NOMO-1 treated with dmso at 0.1 percent for 144 hours (cell line): ENCODE results near the gene NBAS.
"Not testable (repeated sequence)": the region's sequence is repeated elsewhere in the genome, so short reads cannot be mapped to it uniquely, and the experiment has no call there.

Experiments used
- DNase-seq: peaks from one replicate; lab custom pipeline; 2025; ENCODE audit not compliant: unreplicated experiment; lab: John Stamatoyannopoulos, UW

The NBAS gene

DNA sequence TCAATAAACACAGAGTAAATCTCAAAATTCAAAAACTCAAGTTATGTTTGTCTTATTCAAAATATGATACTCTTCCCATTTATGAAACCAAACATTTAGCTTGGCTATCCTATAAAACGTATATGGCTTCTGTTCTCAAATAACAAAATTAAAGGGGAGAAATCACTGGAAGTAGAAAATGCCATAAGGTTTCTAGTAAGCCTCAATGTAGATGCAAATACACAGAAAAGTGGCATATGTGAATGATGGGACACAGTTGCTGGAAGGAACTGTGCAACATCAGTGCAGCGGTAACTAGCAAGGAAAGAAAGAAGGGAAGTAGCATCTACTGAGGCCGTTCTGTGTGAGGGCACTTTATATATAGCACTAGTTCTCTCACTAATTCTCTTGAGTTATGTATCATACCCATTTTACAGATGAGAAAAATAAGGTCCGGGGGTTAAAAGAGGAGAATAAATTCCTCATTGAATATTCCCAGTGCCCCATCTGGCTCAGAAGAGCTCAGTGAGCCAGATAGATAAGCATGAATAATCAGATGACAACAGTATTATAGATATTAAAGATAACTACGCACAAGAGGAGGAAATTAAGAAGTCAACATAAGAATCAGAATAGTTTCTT is 27.2 kb downstream of the NBAS start:
- DNase-seq, result no peak

DNA sequence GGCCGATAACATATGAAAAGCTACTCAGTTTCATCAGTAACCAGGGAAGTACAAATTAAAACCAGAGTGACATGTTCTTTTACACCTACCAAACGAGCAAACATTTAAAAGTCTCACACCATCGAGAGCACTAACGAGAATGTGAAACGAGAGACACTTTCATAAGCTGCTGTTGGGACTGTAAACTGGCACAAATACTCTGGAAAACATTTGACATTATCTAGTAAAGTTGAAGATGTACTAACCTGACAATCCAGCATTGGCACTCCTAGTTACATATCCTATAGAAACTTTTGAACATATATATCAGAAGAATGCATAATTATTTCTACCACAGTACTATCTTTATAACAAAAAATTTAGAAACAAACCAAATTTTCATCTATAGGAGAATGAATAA is 28.1 kb downstream of the NBAS start:
- no peak for DNase-seq

DNA sequence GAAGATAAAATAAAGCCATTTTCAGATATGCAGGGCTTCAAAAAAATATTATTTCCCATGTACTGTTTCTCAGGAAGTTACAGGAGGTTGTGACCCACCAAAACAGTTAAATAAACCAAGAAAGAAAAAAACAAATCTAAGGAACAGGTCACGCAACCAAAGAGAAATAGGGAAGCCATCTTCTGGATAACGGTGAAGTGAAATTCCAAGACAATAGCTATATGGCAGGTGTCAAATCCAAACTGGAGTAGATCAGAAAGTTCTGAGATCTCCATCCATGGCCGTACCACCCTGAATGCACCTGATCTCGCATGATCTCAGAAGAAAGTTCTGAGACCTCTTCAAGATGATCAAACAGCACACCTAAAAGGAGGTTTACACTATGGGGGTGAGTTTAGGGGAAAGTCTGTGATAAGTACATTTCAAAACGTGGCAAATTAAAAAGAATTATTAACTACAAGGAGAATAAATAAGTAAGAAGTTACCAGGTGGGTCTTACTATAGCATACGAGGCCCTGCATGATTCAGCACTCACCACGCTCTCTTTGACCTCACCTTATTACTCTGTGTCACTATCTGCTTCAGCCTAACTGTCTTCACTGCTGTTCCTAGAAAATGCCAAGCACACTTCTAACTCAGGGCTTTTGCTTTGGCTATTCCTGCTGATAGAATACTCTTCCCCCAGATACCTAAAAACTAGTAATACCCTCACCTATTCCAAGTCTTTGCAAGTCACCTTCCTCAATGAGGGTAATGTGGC is 29.9 kb downstream of the NBAS start:
- DNase-seq, result no peak

DNA sequence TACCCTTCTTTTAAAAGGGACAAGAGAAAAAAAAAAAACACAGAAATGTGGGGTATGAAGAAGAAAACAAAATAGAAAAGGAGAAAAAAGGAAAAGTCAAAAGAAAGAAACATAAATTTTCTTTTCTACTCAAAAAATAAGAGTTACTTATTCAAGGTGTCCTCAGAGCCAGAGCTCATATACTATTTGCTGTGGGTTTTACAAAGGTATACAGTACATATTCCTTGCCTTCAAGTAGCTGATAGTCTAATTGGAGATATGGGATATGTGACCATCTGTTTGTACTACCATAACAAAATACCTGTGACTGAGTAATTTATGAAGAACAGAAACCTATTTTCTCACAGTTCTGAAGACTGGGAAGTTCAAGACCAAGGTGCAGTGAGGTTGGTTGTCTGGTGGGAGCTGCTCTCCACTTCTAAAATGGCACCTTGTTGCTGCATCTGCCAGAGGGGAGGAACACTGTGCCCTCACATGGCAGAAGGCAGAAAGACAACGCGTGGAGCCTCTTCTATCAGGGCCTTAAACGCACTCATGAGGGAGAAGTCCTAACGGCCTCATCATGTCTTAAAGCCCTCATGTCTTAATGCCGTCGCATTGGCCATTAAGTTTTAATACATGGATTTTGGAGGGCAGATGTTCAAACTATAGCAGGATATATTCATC is 33.9 kb downstream of the NBAS start:
- no peak for DNase-seq

DNA sequence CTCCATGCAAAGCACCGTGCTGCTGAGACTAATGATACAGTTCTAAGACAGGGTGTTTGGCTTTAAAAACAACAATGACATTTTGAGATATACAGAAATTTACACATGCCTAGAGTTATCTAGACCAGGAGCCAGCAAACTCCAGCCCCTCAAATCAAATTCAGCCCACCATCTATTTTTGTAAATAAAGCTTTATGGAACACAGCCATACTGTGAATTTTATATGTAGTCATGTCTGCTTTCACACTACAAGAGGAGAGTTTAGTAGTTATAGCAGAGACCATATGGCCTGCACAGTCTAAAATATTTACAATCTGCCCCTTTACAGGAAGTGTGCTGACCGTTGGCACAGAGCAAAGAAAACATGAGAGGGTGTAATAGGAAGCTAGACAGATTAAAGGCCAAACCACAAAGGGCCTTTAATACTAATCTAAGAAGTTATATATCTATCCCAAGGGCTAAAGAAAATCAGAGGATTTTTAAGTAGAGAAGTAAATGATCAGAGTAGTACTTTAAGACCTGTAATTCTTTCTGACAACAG is 39.4 kb downstream of the NBAS start:
- no peak for DNase-seq

DNA sequence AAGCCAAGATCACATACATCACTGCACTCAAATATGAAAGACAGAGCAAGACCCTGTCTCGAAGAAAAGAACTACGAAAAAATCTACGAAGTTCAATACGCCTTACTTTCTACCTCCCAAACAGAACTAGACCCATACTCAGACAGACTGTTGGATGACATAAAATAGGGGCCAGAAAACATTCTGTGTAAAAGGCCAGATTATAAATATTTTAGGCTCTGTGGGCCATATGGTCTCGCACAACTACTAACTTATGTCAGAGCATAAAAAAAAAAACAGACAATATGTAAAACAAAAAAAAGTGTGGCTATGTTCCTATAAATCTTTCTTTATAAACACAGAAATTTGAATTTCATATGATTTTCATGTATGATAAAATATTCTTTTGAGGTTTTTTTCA is 40.8 kb downstream of the NBAS start:
- DNase-seq, result no peak

DNA sequence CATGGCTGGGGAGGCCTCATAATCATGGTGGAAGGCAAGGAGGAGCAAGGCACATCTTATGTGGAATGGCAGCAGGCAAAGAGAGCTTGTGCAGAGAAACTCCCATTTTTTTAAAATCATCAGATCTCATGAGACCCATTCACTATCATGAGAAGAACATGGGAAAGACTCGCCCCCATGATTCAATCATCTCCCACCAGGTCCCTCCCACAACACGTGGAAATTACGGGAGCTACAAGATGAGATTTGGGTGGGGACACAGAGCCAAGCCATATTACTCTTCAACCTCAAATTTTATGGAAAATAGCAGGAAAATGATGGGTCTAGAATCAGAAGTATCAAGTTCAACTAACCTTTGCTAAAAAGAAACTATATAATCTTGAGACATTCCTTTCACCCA is 42.4 kb downstream of the NBAS start:
- DNase-seq, result not testable (repeated sequence)

DNA sequence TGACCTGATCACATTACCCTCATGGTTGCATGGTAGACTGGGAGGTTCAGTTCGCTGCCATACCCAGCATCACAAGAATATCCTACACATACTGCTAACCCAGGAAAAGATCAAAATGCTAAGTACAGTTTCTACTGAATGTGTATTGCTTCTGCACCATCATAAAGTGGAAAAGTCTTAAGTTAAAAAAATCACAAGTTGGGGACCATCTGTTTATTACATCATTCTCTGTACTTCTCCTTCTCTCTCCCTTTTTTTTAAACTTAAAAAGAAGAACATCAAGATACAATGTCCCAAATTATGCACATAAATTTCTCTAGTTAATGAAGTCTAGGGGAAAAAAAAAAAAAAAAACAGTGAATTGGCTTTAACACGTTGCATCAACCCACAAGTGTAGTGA is 43.3 kb downstream of the NBAS start:
- no peak for DNase-seq

DNA sequence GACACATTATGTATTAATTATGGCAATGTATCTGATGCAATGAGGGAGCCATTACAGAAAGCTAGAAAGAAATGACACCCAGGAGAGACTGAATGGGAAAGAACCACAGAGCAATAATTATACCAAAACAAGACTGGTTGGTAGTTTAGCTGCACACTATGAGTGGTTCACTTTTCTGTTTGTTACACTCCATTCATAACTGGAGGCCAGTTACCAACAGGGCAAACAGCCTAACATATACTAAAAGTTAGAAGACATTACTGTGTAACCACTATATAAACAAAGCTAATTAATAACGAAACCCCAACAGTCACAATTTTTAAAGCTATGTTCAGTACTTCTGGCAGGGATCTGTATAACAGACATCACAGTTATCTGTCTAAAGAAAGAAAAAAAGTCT is 49.4 kb downstream of the NBAS start:
- no peak for DNase-seq

DNA sequence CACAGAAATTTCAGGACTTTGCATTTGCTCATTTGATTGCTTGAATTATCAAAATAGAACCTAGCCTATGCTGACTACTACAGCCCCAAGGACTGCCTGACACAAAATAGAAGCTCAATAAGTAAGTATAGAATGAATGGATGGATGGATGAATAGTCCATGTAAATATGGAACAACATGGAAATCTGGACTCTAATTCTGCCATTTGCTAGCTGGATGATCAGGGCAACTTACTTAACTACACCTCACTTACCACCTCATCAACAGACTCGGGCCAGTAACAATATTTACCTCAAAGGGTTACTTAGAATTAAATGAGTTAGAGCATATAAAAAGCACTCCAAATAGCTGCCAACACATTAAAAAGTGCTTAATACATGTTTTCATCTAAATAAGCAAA is 50.6 kb downstream of the NBAS start:
- DNase-seq, result no peak

DNA sequence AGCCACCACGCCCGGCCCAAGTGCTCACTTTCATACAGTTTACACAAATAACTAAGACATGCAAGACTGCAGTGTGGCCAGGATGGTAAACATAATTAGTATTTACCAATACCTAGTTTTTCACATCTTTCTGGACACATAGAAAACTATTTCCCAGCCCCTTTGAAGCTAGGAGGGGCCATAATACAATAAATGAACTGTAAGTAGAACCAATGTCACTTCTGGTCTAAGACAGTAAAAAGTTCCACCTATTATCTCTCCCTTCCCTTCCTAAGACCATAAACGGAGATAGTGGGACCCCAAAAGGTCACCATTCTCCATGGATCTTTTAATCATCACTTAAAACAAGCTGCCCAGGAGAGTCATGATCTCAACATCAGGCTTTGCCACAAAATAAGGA is 51.0 kb downstream of the NBAS start:
- DNase-seq, result no peak

DNA sequence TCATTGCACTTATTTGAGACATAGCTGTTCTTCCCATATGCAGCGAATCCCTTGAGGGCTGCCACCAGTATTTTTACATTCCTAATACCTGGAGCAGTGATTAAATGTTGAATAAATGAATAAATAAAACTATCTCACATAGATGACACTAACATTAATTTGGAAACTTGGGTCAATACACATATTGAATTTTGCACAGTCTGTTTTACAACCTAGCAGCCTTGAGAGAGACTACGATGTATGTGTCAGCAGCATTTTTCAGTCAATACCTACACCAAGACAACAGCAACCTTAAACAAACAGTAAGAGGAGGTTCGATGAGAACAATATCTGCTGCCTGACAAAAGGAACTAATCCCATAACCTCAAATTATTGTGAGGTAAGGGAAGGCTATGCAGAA is 53.4 kb downstream of the NBAS start:
- DNase-seq, result no peak

DNA sequence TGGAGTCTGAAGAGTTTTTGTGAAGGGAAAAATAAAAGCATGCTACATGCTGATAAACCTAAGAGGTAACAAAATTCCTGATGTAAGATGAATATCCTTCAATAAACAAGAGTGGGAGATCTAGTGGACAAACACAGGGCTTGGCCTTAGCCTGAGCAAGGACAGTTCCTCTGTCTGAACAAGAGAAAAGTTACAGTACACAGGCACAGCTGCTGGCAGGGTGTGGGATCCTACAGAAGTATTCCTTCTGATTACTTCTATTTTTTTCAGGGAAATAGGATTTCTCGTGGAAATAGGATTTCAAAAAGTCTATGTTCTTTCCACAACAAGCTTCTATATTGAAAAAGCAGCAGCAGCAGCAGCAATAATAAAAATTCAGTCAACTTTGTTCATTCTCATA is 54.1 kb downstream of the NBAS start:
- DNase-seq, result no peak

DNA sequence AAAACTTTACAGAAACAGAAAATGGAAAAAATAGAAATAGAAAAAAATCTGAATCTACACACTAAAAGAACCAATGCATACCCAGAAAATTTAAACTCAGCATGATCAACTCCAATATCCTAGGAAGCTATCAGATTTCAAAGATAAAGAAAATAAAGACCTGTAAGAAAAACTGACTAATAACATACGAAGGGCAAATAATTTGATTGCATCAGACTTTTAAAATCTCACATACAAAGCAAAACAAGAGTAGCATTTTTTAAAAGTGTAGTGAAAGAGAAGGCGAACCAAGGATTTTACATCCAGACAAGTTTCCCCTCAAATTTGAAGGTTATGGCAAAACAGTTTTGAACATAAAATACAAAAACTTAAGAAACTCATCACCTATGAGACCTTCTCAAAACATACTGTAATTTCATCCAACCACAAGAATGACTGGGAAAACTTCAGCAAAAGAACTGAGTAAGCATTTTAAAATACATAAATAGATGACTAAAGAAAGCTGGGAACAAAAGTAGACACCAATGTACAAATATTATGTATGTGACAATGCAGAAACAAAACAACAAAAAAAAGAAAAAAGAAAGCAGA is 54.8 kb downstream of the NBAS start:
- DNase-seq, result no peak

DNA sequence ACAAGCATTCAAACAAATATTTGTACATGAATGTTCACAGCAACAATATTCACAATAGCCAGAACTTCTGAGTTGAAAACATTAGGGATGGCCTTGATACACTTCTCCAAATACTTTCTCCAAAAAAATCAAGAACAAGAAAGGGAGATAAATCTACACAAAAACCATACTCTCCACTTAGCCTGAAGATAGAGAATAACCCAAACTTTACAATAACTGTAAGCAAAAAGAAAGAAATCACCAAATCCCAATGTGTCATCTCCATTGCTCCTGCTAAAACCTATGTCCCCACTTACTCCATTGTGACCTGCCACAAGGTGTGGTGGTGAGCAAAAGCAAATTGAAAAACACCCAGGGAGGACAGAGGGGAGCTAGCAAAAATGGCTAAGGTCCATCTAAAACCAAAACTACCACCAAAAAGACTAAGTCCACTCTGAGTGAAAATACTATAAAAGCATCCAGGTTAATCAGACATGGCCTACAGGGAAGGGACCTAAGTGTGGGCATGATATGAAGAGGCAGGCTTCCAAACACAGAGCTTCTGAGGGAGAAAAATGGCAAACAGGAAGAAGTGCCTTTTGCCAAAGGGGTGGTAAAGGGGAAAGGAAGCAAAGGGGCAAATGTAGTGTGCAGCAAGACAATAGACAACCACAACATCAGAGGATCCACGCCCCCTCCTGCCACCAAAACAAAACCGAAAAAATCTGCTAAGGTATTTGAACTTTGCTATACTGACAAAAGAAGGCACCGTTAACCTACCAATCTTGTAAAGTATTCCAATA is 56.1 kb downstream of the NBAS start:
- DNase-seq, result no peak

DNA sequence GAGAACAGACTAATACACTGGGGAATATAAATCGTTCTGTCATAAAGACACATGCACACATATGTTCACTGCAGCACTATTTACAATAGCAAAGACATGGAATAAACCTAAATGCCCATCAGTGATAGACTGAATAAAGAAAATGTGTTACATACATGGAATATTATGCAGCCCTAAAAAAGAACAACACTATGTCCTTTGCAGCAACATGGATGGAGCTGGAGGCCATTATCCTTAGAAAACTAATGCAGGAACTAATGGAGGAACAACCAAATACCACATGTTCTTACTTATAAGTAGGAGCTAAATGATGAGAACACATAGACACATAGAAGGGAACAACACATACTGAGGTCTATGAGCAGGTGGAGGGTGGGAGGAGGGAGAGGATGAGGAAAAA is 61.9 kb downstream of the NBAS start:
- DNase-seq, result not testable (repeated sequence)

DNA sequence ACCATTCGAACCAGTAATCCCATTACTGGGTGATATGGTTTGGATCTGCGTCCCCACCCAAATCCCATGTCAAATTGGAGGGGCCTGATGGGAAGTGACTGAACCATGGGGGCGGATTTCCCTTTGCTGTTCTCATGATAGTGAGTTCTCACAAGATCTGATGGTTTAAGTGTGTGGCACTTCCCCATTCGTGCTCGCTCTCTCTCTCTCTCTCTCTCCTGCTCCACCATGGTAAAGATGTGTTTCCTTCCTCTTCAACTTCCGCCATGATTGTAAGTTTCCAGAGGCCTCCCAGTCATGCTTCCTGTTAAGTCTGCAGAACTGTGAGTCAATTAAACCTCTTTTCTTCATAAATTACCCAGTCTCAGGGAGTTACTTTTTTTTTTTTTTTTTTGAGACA is 62.6 kb downstream of the NBAS start:
- no peak for DNase-seq

DNA sequence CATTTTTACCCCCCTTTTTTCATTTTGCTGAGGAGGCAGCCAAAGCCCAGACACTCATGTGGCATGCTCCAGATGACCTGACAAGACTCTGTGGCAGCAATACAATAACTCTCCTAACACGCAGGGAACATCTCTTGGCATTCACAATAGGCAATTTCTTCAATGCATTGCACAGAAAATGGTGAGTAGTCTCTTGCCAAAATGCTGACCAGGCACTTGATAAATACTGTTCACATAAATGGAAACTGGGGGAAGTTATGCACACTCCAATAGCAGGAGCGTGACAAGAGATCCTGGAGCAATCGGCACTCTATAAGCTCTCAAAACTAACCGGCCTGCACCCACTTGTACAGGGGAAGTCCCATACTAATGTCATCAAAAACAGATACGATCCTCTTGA is 66.3 kb downstream of the NBAS start:
- DNase-seq, result no peak

DNA sequence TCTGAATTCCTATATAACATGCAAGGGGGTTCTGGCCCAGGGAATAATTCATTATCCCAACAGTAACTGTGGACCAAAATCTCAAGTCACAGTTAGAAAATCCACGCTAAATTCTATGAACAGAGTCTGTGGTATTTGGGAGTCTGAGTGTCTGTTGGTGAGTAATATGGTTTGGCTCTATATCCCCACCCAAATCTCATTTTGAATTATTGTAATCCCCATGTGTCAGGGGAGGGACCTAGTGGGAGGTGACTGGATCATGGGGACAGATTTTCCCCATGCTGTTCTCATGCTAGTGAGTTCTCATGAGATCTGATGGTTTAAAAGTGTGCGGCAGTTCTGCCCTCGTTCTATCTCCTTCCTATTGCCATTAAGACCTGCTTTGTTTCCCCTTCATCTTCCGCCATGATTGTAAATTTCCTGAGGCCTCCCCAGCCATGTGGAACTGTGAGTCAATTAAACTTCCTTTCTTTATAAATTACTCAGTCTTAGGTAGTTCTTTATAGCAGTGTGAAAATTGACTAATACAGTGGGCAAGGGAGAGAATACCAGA is 68.3 kb downstream of the NBAS start:
- no peak for DNase-seq

DNA sequence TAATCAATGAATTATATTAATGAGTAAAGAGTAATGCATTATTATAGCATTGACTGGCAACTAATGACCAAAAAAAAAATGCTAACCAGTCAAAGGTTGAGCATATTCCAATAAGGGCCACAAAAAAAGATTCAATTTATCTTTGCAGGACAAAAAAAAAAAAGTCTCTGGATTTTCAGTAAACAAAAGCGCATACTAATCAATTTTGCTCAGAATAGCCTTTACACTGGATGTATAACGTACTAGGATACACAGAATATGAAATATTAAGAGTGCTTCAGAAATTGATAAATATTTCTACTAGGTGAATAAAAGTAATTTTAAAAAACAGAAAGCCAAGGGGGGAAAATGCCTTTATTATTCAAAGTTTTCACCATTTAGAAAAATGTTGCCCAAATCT is 74.4 kb downstream of the NBAS start:
- no peak for DNase-seq

DNA sequence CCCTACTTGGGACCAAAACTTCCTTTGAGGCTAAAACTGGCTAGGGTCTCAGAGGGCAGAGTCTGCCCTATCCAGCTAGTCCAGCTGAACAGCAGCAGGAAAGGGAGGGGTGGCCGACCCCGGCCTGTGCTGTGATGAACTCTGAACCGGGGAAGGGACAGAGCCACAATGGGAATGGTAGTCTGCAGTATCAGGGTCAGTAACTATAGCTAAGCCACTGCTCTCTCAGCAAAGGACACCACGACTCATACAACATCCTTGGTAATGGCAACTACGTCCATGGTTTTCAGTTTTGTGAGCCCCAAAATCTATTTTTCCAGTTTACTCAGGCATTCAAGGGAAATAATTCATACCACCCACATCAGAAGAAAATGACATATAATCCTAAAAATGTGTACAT is 75.2 kb downstream of the NBAS start:
- DNase-seq, result no peak
